Chondrocyte (in vitro differentiated cells): Measurements from ENCODE around the gene UNC45B. TPM values are rescaled to one million over a fixed set of nuclear protein-coding genes. Genes with fewer than 3 reads are reported as not detected.

ENCODE experiments used
- DNase-seq: peaks from one replicate; pipeline ENCODE4 v3.0.0; 2021; ENCODE audit warnings: mixed read lengths, low spot score
- H3K27ac Mint-ChIP-seq: one replicate; pipeline ENCODE4 v1.8.0; 2021; ENCODE audit warnings: mild to moderate bottlenecking, moderate library complexity, mixed read lengths; ENCODE audit not compliant: unreplicated experiment
- H3K27me3 Mint-ChIP-seq: 2 replicates; pipeline ENCODE4 v1.8.0; 2021; ENCODE audit warnings: low read depth, mixed read lengths
- H3K36me3 Mint-ChIP-seq: 2 replicates; pipeline ENCODE4 v1.8.0; 2021; ENCODE audit warnings: low read depth, mixed read lengths
- H3K4me1 Mint-ChIP-seq: 2 replicates; pipeline ENCODE4 v1.8.0; 2021; ENCODE audit warnings: low read depth, mild to moderate bottlenecking, mixed read lengths
- H3K4me3 Mint-ChIP-seq: one replicate; pipeline ENCODE4 v1.8.0; 2021; ENCODE audit warnings: mild to moderate bottlenecking, moderate library complexity, mixed read lengths; ENCODE audit not compliant: unreplicated experiment
- H3K9me3 Mint-ChIP-seq: 2 replicates; pipeline ENCODE4 v1.8.0; 2021; ENCODE audit warnings: low read depth, mixed read lengths
- CTCF ChIP-seq: fragments of 200-600 bp; sonication (generic); IDR thresholded peaks from 2 replicates; pipeline ENCODE4 v1.5.0; 2021; ENCODE audit warnings: antibody characterized with exemption, mild to moderate bottlenecking, moderate library complexity
- total RNA-seq: library from RNA; stranded (reverse); gene quantifications from 3 replicates; pipeline ENCODE4 v1.2.1, GENCODE V29; 2021

UNC45B gene
- total RNA-seq, 1 donor from 2014 or later = not detected

- no peaks in the 10 kb centered on the region for H3K27me3 Mint-ChIP-seq
- no peaks in the 10 kb centered on the region for H3K9me3 Mint-ChIP-seq
- peaks cover 5% of the 10 kb centered on the region for H3K4me1 Mint-ChIP-seq
- H3K27ac Mint-ChIP-seq = no peak overlapping the region
- H3K4me3 Mint-ChIP-seq = no peak overlapping the region
- no peak for DNase-seq
- peaks cover 28% of the 10 kb centered on the region for H3K36me3 Mint-ChIP-seq
- no peak for TF ChIP-seq CTCF
Measured at GRCh38 chr17:35132099-35132498, 15.5 kb upstream of the UNC45B start.

- no peak for TF ChIP-seq CTCF
- peaks cover 5% of the 10 kb centered on the region for H3K4me1 Mint-ChIP-seq
- H3K9me3 Mint-ChIP-seq = no peaks in the 10 kb centered on the region
- no peak overlapping the region for H3K4me3 Mint-ChIP-seq
- DNase-seq = no peak
- H3K27ac Mint-ChIP-seq = no peak overlapping the region
- H3K27me3 Mint-ChIP-seq = no peaks in the 10 kb centered on the region
- peaks cover 29% of the 10 kb centered on the region for H3K36me3 Mint-ChIP-seq
Measured at GRCh38 chr17:35132816-35133550, 14.6 kb upstream of the UNC45B start.

GRCh38 chr17:35135322-35135721, 12.3 kb upstream of the UNC45B start:
- Mint-ChIP-seq H3K27me3 (no peaks in the 10 kb centered on the region), H3K4me1 (no peaks in the 10 kb centered on the region), H3K36me3 (peaks cover 32% of the 10 kb centered on the region), H3K9me3 (no peaks in the 10 kb centered on the region), H3K4me3 (no peak overlapping the region), H3K27ac (no peak overlapping the region)
- DNase-seq = no peak
- TF ChIP-seq CTCF = no peak

- H3K36me3 Mint-ChIP-seq = peaks cover 27% of the 10 kb centered on the region
- no peaks in the 10 kb centered on the region for H3K9me3 Mint-ChIP-seq
- no peak for DNase-seq
- no peak overlapping the region for H3K27ac Mint-ChIP-seq
- H3K4me3 Mint-ChIP-seq = no peak overlapping the region
- TF ChIP-seq CTCF = no peak
- peaks cover 11% of the 10 kb centered on the region for H3K4me1 Mint-ChIP-seq
- no peaks in the 10 kb centered on the region for H3K27me3 Mint-ChIP-seq
Measured at GRCh38 chr17:35138218-35138617, 9.4 kb upstream of the UNC45B start.

GRCh38 chr17:35141681-35142466, 5.7 kb upstream of the UNC45B start, which contains the start of gene NLE1:
Gene NLE1, minus strand, starts transcription at chr17:35142303. Its CDS starts 28 bp downstream, at chr17:35142275.
- peak; percentile 91 for TF ChIP-seq CTCF
- peak within 1 kb of the TSS; percentile 78 for H3K4me3 Mint-ChIP-seq
- no peak within 1 kb of the TSS for H3K27ac Mint-ChIP-seq
- peaks cover under 1% of the 10 kb centered on the region for H3K27me3 Mint-ChIP-seq
- H3K4me1 Mint-ChIP-seq = peaks cover 11% of the 10 kb centered on the region
- H3K9me3 Mint-ChIP-seq = no peaks in the 10 kb centered on the region
- DNase-seq = no peak
- H3K36me3 Mint-ChIP-seq = peaks cover 5% of the 10 kb centered on the region
